Prostate gland (tissue), 2 donors: Measurements from ENCODE around the gene CDC20B. TPM values are rescaled to one million over a fixed set of nuclear protein-coding genes. Genes with fewer than 3 reads are reported as not detected.

Experiments
- DNase-seq: peaks from one replicate; pipeline ENCODE4 v3.0.0-alpha.2; 2019; ENCODE audit warnings: low spot score
- H3K27ac ChIP-seq, 2 donors: fragments of 200-600 bp; sonication (generic); 2 replicates each; pipeline ENCODE4 v1.5.1; 2017 to 2019
- H3K27me3 ChIP-seq: fragments of 200-600 bp; sonication (generic); replicated peaks from 2 replicates; pipeline ENCODE4 v1.5.1; 2019; ENCODE audit not compliant: insufficient read depth
- H3K36me3 ChIP-seq, 2 donors: fragments of 200-600 bp; sonication (generic); 1 replicate in 1 of 2; 2 replicates in 1 of 2; pipeline versions ENCODE4 v1.5.1 to v1.8.1; 2017 to 2019
- H3K4me1 ChIP-seq: fragments of 200-600 bp; sonication (generic); replicated peaks from 2 replicates; pipeline ENCODE4 v1.5.1; 2019
- H3K4me3 ChIP-seq, 2 donors: fragments of 200-600 bp; sonication (generic); 2 replicates each; pipeline ENCODE4 v1.5.1; 2017 to 2019
- H3K9me3 ChIP-seq: fragments of 200-600 bp; sonication (generic); 2 replicates; pipeline ENCODE4 v1.5.1; 2017
- POLR2A ChIP-seq: fragments of 450-650 bp; IDR thresholded peaks from one replicate; pipeline ENCODE4 v1.6.1; 2016; ENCODE audit warnings: antibody characterized with exemption, mild to moderate bottlenecking
- POLR2AphosphoS5 ChIP-seq: sonication (generic); formaldehyde crosslinking; IDR thresholded peaks from one replicate; pipeline ENCODE4 v1.6.1; 2017; ENCODE audit warnings: antibody characterized with exemption
- WGBS: methylation state at CpG from one replicate; pipeline ENCODE4 v1.1.5; 2018; 5-methylcytosine and 5-hydroxymethylcytosine counted together
- intact Hi-C: fragments of 100-400 bp; cut with DNase I; formaldehyde crosslinking; loops from one replicate; pipeline ENCODE4 v1.14.2; 2022
- total RNA-seq, 2 donors: library from RNA; depleted of rRNA; stranded (reverse); fragments of >200 nt; gene quantifications; one replicate each; pipeline ENCODE4 v1.1.0, GENCODE V29; 2016
- TF ChIP-seq, protein P1 (sequence below), 4 experiments: fragments of 200-600 bp in 2 of 4; fragments of 450-650 bp in 2 of 4; sonication (generic) in 2 of 4; IDR thresholded peaks; 1 replicate in 3 of 4; 2 replicates in 1 of 4; pipeline ENCODE4 v1.5.1; 2016 to 2019; ENCODE audit warnings: antibody characterized with exemption in 4 of 4, mild to moderate bottlenecking in 2 of 4, moderate library complexity in 2 of 4

The CDC20B gene
- total RNA-seq, 2 donors from 2014 or later, result 1.1 TPM; not detected in 1

DNA sequence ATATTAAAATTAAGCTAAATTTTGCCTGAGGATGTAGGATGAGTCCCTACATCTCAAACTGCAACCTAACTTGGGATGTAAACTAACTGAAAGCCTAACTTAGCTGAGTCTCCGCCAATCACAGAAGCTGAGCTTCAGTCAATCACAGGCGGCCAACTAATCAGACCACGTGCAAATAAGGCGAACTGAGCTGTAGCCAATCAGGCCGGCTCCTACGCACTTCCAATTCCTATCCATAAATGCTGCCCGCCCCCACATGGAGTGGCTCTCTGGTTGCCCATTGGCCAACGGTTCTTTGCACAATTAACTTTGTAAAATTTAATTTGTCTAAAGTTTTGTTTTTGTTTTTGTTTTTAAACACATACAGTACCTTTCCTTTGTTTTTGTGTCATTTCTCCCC is 26.9 kb downstream of the CDC20B start:
- DNase-seq, result no peak
- Histone ChIP-seq H3K9me3 (no peaks in the 10 kb centered on the region), H3K36me3 (no peaks in the 10 kb centered on the region), H3K27ac (no peak overlapping the region), H3K4me3 (no peak overlapping the region), H3K27me3 (peaks cover 2% of the 10 kb centered on the region), H3K4me1 (no peaks in the 10 kb centered on the region)
- TF ChIP-seq, protein P1, sequence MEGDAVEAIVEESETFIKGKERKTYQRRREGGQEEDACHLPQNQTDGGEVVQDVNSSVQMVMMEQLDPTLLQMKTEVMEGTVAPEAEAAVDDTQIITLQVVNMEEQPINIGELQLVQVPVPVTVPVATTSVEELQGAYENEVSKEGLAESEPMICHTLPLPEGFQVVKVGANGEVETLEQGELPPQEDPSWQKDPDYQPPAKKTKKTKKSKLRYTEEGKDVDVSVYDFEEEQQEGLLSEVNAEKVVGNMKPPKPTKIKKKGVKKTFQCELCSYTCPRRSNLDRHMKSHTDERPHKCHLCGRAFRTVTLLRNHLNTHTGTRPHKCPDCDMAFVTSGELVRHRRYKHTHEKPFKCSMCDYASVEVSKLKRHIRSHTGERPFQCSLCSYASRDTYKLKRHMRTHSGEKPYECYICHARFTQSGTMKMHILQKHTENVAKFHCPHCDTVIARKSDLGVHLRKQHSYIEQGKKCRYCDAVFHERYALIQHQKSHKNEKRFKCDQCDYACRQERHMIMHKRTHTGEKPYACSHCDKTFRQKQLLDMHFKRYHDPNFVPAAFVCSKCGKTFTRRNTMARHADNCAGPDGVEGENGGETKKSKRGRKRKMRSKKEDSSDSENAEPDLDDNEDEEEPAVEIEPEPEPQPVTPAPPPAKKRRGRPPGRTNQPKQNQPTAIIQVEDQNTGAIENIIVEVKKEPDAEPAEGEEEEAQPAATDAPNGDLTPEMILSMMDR (IDR thresholded peaks at IDR 0.05), result no peak
- TF ChIP-seq POLR2A, result no peak
- no peak for TF ChIP-seq POLR2AphosphoS5
- intact Hi-C loops, result loop anchor here (5.0 kb wide), 2 partner anchors 199 to 629 kb away; partner anchors contain the start of gene SNX18
- 86% methylated on average over 8 of the region's 8 CpGs for WGBS

- intact Hi-C loops, result no loop called here
- Histone ChIP-seq H3K36me3 (no peaks in the 10 kb centered on the region), H3K27ac (no peak overlapping the region), H3K4me3 (no peak overlapping the region), H3K27me3 (peaks cover 2% of the 10 kb centered on the region), H3K4me1 (no peaks in the 10 kb centered on the region), H3K9me3 (no peaks in the 10 kb centered on the region)
- no peak for DNase-seq
- TF ChIP-seq POLR2AphosphoS5, result no peak
- no peak for TF ChIP-seq POLR2A
- TF ChIP-seq, protein P1 (IDR thresholded peaks at IDR 0.05), result no peak
- 68% methylated on average over 4 of the region's 4 CpGs for WGBS
Observed at GRCh38 chr5:55143624-55144023, 29.4 kb downstream of the CDC20B start.

DNA sequence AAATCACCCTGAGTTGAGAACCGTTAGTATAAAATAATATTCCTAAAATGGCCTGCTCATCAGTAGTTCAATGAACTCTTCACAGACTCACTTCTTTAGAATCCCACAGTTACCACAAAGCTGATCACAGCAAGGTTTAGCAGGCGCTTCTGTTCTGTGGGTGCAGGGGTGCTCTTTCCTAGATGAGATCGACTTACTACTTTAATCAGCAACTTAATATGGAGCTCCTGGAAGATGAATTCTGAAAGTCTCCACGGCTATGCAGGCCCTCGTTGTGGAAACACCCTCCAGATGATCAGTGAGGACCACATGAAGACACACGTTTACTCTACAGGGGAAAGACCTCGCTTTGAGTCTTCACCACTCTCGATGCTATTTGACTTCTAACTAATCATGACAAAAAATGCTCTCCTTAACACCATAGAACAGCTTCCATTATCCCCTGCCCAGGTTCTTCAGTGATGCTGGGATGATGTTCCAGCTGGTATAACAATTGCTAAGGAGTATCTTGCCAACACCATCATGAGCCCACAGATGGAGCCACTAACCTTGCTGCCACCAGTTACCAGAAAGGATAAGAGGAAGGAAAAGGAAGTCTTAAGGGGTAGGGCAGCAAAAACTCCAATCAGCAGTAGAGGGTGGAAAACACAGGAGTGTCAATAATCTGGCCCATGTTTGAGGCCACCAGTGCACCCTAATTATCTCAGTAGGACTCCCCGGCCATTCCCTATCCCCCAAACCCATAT is 30.9 kb downstream of the CDC20B start:
- Histone ChIP-seq H3K4me1 (no peaks in the 10 kb centered on the region), H3K27ac (no peak overlapping the region), H3K4me3 (no peak overlapping the region), H3K36me3 (no peaks in the 10 kb centered on the region), H3K27me3 (no peaks in the 10 kb centered on the region), H3K9me3 (no peaks in the 10 kb centered on the region)
- TF ChIP-seq POLR2AphosphoS5 (no peak), POLR2A (no peak)
- TF ChIP-seq, protein P1 (IDR thresholded peaks at IDR 0.05), result no peak
- no peak for DNase-seq
- WGBS, result 94% methylated on average over 9 of the region's 9 CpGs
- intact Hi-C loops, result no loop called here

DNA sequence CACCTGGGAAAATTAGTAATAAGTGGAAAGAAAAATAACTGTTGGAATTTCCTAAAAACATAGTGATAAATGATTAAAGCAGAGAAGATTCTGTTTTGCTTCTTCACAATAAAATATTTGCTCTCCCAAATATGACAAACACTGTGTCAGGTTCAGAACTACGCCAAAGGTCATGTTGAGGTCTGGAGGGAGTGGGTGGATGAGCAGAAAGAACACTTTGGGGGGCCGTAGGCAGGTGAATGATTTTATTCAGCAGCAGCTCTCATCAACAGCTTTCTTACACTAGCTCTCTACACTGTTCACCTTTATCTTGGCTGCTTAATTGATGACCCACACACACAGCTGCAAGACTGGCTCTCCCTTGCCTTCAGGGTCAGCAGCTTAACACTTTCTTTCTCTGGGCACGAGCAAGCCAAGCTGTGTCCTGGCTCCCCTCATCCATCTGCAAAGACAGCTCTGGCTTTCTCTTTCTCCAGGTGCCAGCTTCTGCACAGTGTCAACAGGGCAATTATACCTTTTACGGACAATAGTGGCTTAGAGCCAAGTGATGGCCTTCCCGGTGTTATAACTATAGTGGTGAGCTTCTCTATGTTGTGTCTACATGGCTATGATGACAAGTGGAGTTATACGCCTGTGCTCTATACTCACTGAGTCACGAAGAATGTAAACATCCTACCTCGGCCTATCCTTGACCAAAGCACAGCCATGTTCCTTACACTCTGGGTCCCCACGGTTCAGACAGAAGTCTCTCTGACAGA is 31.9 kb downstream of the CDC20B start:
- no peaks in the 10 kb centered on the region for H3K36me3 ChIP-seq
- H3K27me3 ChIP-seq, result no peaks in the 10 kb centered on the region
- 72% methylated on average over 9 of the region's 9 CpGs for WGBS
- H3K4me1 ChIP-seq, result no peaks in the 10 kb centered on the region
- H3K4me3 ChIP-seq, result no peak overlapping the region
- H3K9me3 ChIP-seq, result no peaks in the 10 kb centered on the region
- intact Hi-C loops, result no loop called here
- no peak overlapping the region for H3K27ac ChIP-seq
- TF ChIP-seq, protein P1 (IDR thresholded peaks at IDR 0.05), result no peak
- TF ChIP-seq POLR2A (no peak), POLR2AphosphoS5 (no peak)
- no peak for DNase-seq
